ENCODE data around the gene DESI1.
A peak's percentile ranks its signal among the peaks of the same experiment; 100 is the strongest.

The DESI1 gene

DNA sequence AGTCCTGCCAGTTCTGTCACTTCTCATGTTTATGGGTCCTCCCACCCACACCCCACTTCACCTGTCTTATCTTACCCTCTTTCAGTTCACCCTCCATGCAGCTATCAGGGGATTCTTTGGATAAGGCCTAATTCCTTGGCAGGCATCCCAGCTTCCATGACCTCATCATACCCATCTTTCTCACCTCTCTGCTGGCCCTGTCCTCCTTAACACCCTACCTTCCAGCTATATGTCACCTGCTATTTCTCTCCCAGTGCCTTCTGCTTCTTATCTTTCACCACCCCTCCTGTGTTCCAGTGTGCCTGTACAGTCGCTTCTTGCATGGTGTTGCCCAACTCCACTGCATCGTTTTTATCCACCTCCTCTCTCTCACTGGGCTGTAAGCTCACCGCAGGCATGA, 39.6 kb upstream of the DESI1 start:
- peaks cover 71 to 99% of the 10 kb centered on the region in 2 experiments for H3K36me3 ChIP-seq (ENCODE audit: control insufficient read depth in 2 of 2, insufficient read depth in 1 of 2, low read length in 2 of 2)
- no peak overlapping the region for H3K27ac ChIP-seq (ENCODE audit: extremely low read depth, low read depth, low read length)
- TF ChIP-seq ZNF558 (tag by site-specific recombination; IDR thresholded peaks at IDR 0.05) (peak; percentile 20; the same call in 1 of the 2 replicates), ZEB2 (tag by site-specific recombination; IDR thresholded peaks at IDR 0.05) (peak; percentile 54; the same call in 1 of the 2 replicates), ZNF629 (tag by site-specific recombination; IDR thresholded peaks at IDR 0.05) (peak; percentile 75), ZNF221 (tag by site-specific recombination; IDR thresholded peaks at IDR 0.05; ENCODE audit: borderline replicate concordance) (no peak), ZNF624 (tag by site-specific recombination; IDR thresholded peaks at IDR 0.05) (no peak), KLF1 (tag by site-specific recombination; IDR thresholded peaks at IDR 0.05) (peak; percentile 71), EGR2 (tag by site-specific recombination; IDR thresholded peaks at IDR 0.05; ENCODE audit: low read depth) (peak; percentile 55), ZXDB (tag by site-specific recombination; IDR thresholded peaks at IDR 0.05) (peak; percentile 52; the same call in 1 of the 2 replicates), RBAK (tag by site-specific recombination; IDR thresholded peaks at IDR 0.05) (no peak), GLIS1 (tag by site-specific recombination; IDR thresholded peaks at IDR 0.05) (peak; percentile 20; the same call in 1 of the 2 replicates), ZNF114 (tag by site-specific recombination; IDR thresholded peaks at IDR 0.05) (no peak), ZNF785 (tag by site-specific recombination; IDR thresholded peaks at IDR 0.05) (no peak), ZNF350 (tag by site-specific recombination; IDR thresholded peaks at IDR 0.05) (no peak), ZFHX2 (tag by site-specific recombination; conservative IDR thresholded peaks at IDR 0.05) (peak; percentile 62), KLF8 (tag by site-specific recombination; IDR thresholded peaks at IDR 0.05) (peak; percentile 70), HOXD13 (CRISPR knock-in tag; IDR thresholded peaks at IDR 0.05; ENCODE audit: borderline replicate concordance) (no peak), ZBTB21 (tag by site-specific recombination; IDR thresholded peaks at IDR 0.05) (peak; percentile 47; the same call in 1 of the 2 replicates), ZNF366 (tag by site-specific recombination; conservative IDR thresholded peaks at IDR 0.05) (peak; percentile 75), ZNF24 (tag by site-specific recombination; IDR thresholded peaks at IDR 0.05) (no peak), SCRT2 (tag by site-specific recombination; IDR thresholded peaks at IDR 0.05) (peak; percentile 49; the same call in 1 of the 2 replicates)
- TF ChIP-seq, protein P1, sequence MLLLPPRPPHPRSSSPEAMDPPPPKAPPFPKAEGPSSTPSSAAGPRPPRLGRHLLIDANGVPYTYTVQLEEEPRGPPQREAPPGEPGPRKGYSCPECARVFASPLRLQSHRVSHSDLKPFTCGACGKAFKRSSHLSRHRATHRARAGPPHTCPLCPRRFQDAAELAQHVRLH (tag by site-specific recombination; IDR thresholded peaks at IDR 0.05), result no peak
- TF ChIP-seq, protein P2, sequence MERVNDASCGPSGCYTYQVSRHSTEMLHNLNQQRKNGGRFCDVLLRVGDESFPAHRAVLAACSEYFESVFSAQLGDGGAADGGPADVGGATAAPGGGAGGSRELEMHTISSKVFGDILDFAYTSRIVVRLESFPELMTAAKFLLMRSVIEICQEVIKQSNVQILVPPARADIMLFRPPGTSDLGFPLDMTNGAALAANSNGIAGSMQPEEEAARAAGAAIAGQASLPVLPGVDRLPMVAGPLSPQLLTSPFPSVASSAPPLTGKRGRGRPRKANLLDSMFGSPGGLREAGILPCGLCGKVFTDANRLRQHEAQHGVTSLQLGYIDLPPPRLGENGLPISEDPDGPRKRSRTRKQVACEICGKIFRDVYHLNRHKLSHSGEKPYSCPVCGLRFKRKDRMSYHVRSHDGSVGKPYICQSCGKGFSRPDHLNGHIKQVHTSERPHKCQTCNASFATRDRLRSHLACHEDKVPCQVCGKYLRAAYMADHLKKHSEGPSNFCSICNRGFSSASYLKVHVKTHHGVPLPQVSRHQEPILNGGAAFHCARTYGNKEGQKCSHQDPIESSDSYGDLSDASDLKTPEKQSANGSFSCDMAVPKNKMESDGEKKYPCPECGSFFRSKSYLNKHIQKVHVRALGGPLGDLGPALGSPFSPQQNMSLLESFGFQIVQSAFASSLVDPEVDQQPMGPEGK (tag by site-specific recombination; IDR thresholded peaks at IDR 0.05), result peak; percentile 54
- TF ChIP-seq, protein P3, sequence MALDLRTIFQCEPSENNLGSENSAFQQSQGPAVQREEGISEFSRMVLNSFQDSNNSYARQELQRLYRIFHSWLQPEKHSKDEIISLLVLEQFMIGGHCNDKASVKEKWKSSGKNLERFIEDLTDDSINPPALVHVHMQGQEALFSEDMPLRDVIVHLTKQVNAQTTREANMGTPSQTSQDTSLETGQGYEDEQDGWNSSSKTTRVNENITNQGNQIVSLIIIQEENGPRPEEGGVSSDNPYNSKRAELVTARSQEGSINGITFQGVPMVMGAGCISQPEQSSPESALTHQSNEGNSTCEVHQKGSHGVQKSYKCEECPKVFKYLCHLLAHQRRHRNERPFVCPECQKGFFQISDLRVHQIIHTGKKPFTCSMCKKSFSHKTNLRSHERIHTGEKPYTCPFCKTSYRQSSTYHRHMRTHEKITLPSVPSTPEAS (tag by site-specific recombination; IDR thresholded peaks at IDR 0.05), result no peak
- TF ChIP-seq, protein P4, sequence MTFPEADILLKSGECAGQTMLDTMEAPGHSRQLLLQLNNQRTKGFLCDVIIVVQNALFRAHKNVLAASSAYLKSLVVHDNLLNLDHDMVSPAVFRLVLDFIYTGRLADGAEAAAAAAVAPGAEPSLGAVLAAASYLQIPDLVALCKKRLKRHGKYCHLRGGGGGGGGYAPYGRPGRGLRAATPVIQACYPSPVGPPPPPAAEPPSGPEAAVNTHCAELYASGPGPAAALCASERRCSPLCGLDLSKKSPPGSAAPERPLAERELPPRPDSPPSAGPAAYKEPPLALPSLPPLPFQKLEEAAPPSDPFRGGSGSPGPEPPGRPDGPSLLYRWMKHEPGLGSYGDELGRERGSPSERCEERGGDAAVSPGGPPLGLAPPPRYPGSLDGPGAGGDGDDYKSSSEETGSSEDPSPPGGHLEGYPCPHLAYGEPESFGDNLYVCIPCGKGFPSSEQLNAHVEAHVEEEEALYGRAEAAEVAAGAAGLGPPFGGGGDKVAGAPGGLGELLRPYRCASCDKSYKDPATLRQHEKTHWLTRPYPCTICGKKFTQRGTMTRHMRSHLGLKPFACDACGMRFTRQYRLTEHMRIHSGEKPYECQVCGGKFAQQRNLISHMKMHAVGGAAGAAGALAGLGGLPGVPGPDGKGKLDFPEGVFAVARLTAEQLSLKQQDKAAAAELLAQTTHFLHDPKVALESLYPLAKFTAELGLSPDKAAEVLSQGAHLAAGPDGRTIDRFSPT (tag by site-specific recombination; IDR thresholded peaks at IDR 0.05), result peak; percentile 64
- TF ChIP-seq, protein P5, sequence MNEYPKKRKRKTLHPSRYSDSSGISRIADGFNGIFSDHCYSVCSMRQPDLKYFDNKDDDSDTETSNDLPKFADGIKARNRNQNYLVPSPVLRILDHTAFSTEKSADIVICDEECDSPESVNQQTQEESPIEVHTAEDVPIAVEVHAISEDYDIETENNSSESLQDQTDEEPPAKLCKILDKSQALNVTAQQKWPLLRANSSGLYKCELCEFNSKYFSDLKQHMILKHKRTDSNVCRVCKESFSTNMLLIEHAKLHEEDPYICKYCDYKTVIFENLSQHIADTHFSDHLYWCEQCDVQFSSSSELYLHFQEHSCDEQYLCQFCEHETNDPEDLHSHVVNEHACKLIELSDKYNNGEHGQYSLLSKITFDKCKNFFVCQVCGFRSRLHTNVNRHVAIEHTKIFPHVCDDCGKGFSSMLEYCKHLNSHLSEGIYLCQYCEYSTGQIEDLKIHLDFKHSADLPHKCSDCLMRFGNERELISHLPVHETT (tag by site-specific recombination; IDR thresholded peaks at IDR 0.05), result 0 out of 2 replicates have a peak, but pooled peaks have one; percentile 45
- TF ChIP-seq, protein P6, sequence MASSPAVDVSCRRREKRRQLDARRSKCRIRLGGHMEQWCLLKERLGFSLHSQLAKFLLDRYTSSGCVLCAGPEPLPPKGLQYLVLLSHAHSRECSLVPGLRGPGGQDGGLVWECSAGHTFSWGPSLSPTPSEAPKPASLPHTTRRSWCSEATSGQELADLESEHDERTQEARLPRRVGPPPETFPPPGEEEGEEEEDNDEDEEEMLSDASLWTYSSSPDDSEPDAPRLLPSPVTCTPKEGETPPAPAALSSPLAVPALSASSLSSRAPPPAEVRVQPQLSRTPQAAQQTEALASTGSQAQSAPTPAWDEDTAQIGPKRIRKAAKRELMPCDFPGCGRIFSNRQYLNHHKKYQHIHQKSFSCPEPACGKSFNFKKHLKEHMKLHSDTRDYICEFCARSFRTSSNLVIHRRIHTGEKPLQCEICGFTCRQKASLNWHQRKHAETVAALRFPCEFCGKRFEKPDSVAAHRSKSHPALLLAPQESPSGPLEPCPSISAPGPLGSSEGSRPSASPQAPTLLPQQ (tag by site-specific recombination; IDR thresholded peaks at IDR 0.05), result 0 out of 2 replicates have a peak, but pooled peaks have one; percentile 32
- TF ChIP-seq, protein P7, sequence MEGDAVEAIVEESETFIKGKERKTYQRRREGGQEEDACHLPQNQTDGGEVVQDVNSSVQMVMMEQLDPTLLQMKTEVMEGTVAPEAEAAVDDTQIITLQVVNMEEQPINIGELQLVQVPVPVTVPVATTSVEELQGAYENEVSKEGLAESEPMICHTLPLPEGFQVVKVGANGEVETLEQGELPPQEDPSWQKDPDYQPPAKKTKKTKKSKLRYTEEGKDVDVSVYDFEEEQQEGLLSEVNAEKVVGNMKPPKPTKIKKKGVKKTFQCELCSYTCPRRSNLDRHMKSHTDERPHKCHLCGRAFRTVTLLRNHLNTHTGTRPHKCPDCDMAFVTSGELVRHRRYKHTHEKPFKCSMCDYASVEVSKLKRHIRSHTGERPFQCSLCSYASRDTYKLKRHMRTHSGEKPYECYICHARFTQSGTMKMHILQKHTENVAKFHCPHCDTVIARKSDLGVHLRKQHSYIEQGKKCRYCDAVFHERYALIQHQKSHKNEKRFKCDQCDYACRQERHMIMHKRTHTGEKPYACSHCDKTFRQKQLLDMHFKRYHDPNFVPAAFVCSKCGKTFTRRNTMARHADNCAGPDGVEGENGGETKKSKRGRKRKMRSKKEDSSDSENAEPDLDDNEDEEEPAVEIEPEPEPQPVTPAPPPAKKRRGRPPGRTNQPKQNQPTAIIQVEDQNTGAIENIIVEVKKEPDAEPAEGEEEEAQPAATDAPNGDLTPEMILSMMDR (tag by site-specific recombination; IDR thresholded peaks at IDR 0.05), result no peak

More for the DNA sequence above, 39.6 kb upstream of the DESI1 start:
- ChIA-PET CTCF (interaction anchor here (1.0 to 1.8 kb wide), 2 partner anchors 11 to 37 kb away, joined by 3 to 6 read pairs; no protein-coding TSS in a partner anchor), POLR2A (interaction anchor here (1.0 to 1.4 kb wide), 3 partner anchors 9 to 39 kb away, joined by 3 to 5 read pairs (median 3); partner anchors contain the start of gene XRCC6)
- Histone ChIP-seq H3K4me3 (ENCODE audit: low read depth, low read length) (no peak overlapping the region), H3K4me1 (ENCODE audit: control insufficient read depth, insufficient read depth, low read length) (no peaks in the 10 kb centered on the region), H3K9me3 (ENCODE audit: control insufficient read depth, insufficient read depth, low read depth, low read length) (no peaks in the 10 kb centered on the region)
